HuH-7 (cell line): ENCODE results near the gene ZMAT3.
A peak's percentile ranks its signal among the peaks of the same experiment; 100 is the strongest.

Experiments used
- DNase-seq: peaks from one replicate; pipeline ENCODE4 v3.0.0; 2011; ENCODE audit warnings: low spot score

The ZMAT3 gene

GRCh38 chr3:179021119-179021903 is 50.3 kb downstream of the ZMAT3 start:
- DNase-seq = no peak

- no peak for DNase-seq
Observed at GRCh38 chr3:179020112-179020511, 51.5 kb downstream of the ZMAT3 start.

GRCh38 chr3:179018808-179019207 is 52.8 kb downstream of the ZMAT3 start:
- no peak for DNase-seq

GRCh38 chr3:179016979-179017670 is 54.5 kb downstream of the ZMAT3 start:
- no peak for DNase-seq

- peak; percentile 39 for DNase-seq
Observed at GRCh38 chr3:179015551-179016020, 56.0 kb downstream of the ZMAT3 start.

GRCh38 chr3:179005706-179006105 is 65.9 kb downstream of the ZMAT3 start:
- no peak for DNase-seq

- DNase-seq = no peak
Observed at GRCh38 chr3:179005213-179005612, 66.4 kb downstream of the ZMAT3 start.

GRCh38 chr3:179000659-179001058 is 71.0 kb downstream of the ZMAT3 start:
- DNase-seq = no peak

GRCh38 chr3:179000144-179000543 is 71.5 kb downstream of the ZMAT3 start:
- DNase-seq = no peak

GRCh38 chr3:178996399-178996798 is 75.2 kb downstream of the ZMAT3 start:
- no peak for DNase-seq

GRCh38 chr3:178990293-178990692 is 81.3 kb downstream of the ZMAT3 start:
- DNase-seq = no peak

GRCh38 chr3:178989821-178990220 is 81.8 kb downstream of the ZMAT3 start:
- no peak for DNase-seq

- no peak for DNase-seq
Observed at GRCh38 chr3:178987745-178988144, 83.9 kb downstream of the ZMAT3 start.

- no peak for DNase-seq
Observed at GRCh38 chr3:178986456-178986855, 85.2 kb downstream of the ZMAT3 start.

- DNase-seq = no peak
Observed at GRCh38 chr3:178982137-178982536, 89.5 kb downstream of the ZMAT3 start.

GRCh38 chr3:178975320-178975719 is 96.3 kb downstream of the ZMAT3 start:
- DNase-seq = no peak

- no peak for DNase-seq
Observed at GRCh38 chr3:178971614-178972013, 100.0 kb downstream of the ZMAT3 start.

GRCh38 chr3:178969004-178969700 is 102.5 kb downstream of the ZMAT3 start:
- no peak for DNase-seq
